ENCODE results near the gene NXN. TPM values are rescaled to one million over a fixed set of nuclear protein-coding genes. Genes with fewer than 3 reads are reported as not detected.

NXN gene
- total RNA-seq, 1 donor: 124 TPM

- DNase-seq (ENCODE audit: low read depth): no peak
- no peak overlapping the region for H3K4me3 ChIP-seq (ENCODE audit: low read depth, low read length)
- TF ChIP-seq CTCF (IDR thresholded peaks at IDR 0.05; ENCODE audit: insufficient read depth, low read depth, low read length): no peak
Measured at GRCh38 chr17:888998-889441, 90.6 kb downstream of the NXN start.

- no peak overlapping the region for H3K4me3 ChIP-seq (ENCODE audit: low read depth, low read length)
- peak; percentile 86 for DNase-seq (ENCODE audit: low read depth)
- no peak for TF ChIP-seq CTCF (IDR thresholded peaks at IDR 0.05; ENCODE audit: insufficient read depth, low read depth, low read length)
Measured at GRCh38 chr17:887551-888209, 91.9 kb downstream of the NXN start.

- no peak overlapping the region for H3K4me3 ChIP-seq (ENCODE audit: low read depth, low read length)
- DNase-seq (ENCODE audit: low read depth): no peak
- no peak for TF ChIP-seq CTCF (IDR thresholded peaks at IDR 0.05; ENCODE audit: insufficient read depth, low read depth, low read length)
Measured at GRCh38 chr17:885971-886571, 93.5 kb downstream of the NXN start.

GRCh38 chr17:883586-883962, 96.0 kb downstream of the NXN start:
- peak; percentile 51 for DNase-seq (ENCODE audit: low read depth)
- TF ChIP-seq CTCF (IDR thresholded peaks at IDR 0.05; ENCODE audit: insufficient read depth, low read depth, low read length): no peak
- H3K4me3 ChIP-seq (ENCODE audit: low read depth, low read length): no peak overlapping the region

- no peak for TF ChIP-seq CTCF (IDR thresholded peaks at IDR 0.05; ENCODE audit: insufficient read depth, low read depth, low read length)
- peak; percentile 93 for DNase-seq (ENCODE audit: low read depth)
- H3K4me3 ChIP-seq (ENCODE audit: low read depth, low read length): no peak overlapping the region
Measured at GRCh38 chr17:882827-883585, 96.6 kb downstream of the NXN start.

GRCh38 chr17:881778-882177, 97.8 kb downstream of the NXN start:
- DNase-seq (ENCODE audit: low read depth): no peak
- no peak overlapping the region for H3K4me3 ChIP-seq (ENCODE audit: low read depth, low read length)
- no peak for TF ChIP-seq CTCF (IDR thresholded peaks at IDR 0.05; ENCODE audit: insufficient read depth, low read depth, low read length)

All from fibroblast of villous mesenchyme (primary cell).